ENCODE measurements around the gene GAK.

GAK gene

GRCh38 chr4:831483-831805, 100.7 kb downstream of the GAK start:
- DNase-seq (ENCODE audit: low read depth in 2 of 2, low spot score in 1 of 2) = no peak

DNA sequence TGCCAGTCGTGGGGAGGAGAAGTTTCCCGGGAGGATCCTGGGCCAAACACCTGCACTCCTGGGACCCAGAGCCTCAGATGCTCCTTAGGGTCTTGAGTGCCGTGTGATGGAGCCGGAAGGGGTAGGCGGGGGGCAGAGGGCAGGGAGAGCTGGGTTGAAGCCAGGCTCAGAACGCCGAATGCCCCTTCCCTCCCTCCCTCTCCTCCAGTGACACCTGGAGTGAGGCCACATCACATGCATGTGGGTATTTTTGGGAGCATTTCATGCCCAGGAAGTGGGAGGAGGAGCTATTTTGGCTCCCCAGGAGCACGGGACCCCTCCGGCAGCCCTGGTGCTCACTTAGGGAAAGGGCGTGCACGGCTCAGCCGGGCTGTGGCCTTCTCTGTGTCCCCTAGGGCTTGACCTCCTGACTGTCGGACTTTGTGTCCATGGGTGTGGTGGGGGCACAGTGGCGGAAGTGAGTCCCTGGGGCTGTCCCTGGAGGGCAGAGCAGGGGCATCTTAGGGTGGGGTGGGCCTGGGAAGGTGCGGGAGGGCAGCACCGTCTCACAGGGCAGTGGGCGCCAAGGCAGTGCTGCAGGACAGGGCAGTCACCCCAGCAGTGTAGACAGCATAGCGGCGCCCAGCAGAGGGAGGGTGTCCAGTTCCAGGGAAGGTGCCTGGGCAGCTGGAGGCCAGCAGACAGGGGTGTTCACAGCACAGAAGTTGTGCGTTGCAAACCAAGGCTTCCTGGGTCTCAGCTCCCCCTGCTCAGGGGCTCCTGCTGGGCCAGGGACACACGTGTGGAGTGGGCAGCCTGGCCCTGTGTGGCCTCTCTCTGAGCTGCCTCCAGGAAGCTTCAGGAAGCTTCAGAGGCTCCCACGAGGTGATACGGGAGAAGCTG, 101.3 kb downstream of the GAK start:
- DNase-seq (ENCODE audit: low read depth in 2 of 2, low spot score in 1 of 2) = no peak

DNA sequence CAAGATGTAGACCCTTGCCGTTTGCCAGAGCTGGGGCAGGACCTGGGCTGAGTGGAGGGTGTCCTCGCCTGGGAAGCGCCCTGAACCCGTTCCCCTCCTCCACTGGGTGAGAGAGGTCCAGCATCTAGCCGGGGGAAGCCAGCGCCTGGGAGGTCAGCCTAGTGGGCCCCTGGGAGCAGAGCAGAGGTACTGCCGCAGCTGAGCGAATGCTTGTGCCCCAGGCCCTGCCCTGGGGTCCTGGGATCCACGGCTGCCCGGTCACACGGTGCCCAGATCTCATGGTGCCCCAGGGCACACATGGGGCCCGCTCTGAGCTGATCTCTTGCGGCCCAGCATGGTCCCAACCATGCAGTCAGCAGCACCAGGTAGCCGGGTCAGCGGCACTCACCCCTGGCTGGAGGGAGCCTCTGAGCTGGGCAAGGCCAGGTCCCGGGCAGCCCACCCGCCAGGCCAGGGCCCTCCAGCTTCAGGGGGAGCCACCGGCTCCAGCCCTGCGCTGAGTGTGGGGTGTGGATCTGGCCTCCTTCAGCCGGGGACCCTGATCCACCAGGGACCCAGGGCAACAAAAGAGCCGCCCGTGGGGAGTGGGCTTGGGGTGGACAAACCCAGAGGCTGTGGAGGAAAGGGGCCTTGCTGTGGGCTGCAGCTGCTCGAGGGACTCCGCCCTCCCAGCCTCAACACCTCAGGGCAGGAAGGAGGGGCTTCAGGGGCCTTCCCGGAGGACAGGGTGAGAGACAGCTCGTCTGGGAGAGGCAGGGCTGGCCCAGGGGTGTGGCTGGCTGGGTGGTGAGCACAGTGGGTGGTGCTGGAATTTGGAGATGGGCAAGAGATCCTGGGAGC, 102.1 kb downstream of the GAK start:
- DNase-seq (ENCODE audit: low read depth in 2 of 2, low spot score in 1 of 2) = no peak

DNA sequence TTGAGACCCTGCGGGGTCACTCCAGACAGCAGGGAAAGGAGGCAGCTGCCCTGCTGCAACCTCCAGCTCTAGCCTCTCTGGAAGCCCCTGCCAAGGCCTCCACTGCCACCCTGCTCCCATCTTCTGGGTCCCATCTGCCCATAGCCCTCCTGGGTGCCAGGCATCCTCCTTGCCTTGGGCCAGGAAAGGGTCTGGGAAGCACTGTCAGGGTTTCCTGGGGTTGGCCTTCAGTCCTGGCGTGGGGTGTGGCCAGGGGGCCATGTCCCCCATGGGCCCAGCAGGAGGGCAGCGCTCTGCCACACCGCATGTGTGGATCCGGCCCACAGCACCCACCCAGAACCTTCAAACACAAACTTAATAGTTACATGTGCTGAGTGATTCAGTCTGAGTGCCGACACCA, 102.8 kb downstream of the GAK start:
- no peak for DNase-seq (ENCODE audit: low read depth in 2 of 2, low spot score in 1 of 2)

DNA sequence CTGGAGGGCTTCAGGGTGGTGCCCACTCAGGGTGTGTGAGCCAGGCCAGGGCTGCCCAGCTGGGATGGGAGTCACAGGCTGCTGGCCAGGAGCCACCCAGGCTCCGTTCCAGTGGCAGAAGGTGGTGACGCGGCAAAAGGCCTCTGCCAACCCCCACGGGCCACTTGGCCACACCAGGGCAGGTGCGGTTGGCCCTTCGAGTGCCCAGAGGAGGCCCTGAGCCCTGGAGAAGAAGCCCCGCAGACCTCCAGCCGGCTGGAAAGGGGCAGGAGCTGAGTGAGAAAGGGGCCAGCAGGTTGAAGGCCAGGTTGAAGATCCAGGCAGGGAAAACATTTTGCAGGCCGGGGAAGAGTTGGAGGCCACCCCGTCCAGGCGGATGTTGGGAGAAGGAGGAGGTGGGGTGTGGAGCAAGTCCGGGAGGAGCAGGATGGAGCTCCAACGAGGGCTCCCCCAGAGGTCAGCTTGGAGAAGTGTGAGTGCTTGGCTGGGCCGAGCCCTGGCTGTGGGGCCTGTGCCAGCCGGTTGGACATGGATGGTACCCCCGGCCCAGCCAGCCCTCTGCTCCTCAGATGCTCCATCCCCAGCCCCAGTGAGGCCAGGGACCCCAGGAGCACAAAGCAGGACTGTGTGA, 103.4 kb downstream of the GAK start:
- DNase-seq (ENCODE audit: low read depth in 2 of 2, low spot score in 1 of 2) = no peak

DNA sequence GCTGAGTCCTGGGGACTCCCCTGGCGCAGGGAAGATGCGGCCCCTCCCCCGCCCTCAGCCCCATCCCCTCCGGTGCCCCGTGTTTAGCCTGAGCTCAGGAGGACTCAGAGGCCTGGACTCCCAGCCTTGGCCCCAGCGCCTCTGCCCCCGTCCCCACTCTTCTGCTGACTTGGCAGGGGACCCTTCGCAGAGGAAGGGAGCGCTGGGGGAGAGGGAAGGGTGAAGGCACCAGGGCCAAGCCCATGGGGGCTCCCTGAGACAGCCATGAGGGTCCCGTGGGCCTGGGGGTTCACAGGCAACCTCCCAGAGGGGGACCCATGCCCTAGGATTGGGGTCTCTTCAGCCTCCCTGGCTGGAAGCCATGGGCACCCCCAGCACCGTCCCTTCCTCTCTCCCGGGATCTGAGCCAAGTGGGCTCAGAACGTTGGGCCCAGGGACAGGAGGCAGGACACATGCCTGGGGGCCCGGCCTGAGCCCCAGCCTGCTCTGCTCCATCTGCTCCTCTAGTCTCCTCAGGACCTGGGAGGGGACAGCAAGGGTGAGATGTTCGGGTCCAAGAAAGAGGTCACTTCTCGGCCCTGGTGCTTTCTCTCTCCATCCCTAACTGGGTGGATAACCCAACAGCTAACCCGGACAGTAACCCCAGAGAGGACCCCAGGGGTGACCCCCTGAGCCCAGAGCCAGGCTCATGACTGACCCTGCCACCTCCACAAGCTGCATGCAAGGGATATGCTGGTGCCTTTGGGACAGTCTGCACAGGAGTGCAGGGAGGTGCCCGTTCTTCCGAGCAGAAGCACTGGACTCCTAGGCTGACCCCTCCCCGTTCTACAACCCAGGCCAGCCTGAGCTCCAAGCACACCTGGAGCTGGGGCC, 104.7 kb downstream of the GAK start:
- DNase-seq (ENCODE audit: low read depth in 2 of 2, low spot score in 1 of 2) = no peak

GRCh38 chr4:826508-827208, 105.5 kb downstream of the GAK start:
- DNase-seq (ENCODE audit: low read depth in 2 of 2, low spot score in 1 of 2) = no peak

- DNase-seq (ENCODE audit: low read depth in 2 of 2, low spot score in 1 of 2) = no peak
Observed at GRCh38 chr4:825971-826330, 106.2 kb downstream of the GAK start, which contains the start of gene CPLX1. Gene CPLX1, minus strand, starts transcription at chr4:826129. Its CDS starts 1,607 bp downstream, at chr4:824522.

DNA sequence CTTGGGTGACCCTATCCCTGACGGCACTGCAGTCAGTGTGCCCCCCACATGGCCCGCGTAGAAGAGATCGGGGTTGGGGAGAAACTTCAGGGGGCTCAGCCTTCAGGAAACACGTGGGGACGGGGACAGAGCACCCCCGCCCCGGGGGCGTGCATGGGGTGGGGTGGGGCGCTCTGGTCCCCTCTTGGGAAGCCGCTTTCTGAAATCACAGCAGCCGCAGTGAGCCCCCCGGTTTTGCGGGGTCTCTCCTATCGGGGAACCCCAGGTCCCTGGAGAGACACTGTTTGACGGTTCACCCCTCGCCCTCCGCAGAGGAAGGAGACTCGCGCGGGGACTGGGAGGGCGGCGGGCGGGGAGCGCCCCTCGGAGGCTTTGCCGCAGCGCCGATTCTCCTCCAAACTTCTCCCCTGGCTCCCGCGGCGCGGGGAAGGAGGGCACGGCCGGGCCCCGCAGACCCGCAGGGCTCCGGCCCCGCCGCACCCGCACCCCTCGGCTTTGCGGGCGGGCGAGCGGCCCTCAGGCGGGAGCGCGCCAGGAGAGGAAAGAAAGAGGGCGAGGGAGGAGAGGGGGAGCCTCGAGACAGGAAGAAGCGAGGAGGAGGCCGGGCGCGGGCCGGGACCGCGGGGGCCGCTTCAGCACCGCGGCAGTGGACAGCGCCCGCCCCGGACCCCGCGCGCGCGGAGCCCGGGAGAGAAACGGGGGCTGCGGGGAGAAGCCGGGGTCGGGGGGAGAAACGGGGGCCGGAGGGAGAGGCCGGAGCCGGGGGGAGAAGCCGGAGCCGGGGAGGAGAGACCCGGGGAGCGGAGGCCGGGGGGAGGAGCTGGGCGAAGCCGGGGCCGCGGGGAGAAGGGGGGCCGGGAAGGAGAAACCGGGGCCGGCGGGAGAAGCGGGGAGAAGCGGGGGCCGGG, 106.8 kb downstream of the GAK start:
- no peak for DNase-seq (ENCODE audit: low read depth in 2 of 2, low spot score in 1 of 2)

DNA sequence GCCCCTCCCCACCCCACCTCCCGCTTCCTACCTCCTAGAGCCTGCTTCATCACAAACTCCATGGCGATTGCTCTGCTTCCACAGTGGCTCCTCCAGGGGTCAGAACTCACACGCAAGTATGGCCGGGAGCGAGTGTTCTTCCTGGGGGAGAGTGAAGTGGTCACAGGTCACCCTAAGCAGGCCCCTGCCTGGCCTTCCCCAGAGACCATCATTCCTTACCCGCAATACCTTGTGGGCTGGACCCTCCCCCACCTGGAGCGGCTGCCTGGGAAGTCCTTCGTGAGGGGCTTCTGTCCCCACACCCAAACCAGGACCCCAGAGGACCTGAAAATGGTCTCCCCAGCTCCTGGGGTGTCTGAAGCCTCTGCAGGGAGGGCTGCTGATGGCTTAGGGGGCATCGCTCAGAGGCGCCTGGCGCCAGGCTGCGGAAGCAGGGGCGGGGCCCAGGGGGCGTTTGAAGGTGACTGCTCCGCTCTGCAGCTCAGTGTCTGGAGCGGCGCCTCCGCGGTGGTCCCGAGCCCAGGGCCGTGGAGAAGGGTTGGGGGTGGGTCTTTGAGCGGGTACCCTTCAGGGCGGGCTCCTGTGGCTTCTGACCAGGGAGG, 107.6 kb downstream of the GAK start:
- no peak for DNase-seq (ENCODE audit: low read depth in 2 of 2, low spot score in 1 of 2)

DNA sequence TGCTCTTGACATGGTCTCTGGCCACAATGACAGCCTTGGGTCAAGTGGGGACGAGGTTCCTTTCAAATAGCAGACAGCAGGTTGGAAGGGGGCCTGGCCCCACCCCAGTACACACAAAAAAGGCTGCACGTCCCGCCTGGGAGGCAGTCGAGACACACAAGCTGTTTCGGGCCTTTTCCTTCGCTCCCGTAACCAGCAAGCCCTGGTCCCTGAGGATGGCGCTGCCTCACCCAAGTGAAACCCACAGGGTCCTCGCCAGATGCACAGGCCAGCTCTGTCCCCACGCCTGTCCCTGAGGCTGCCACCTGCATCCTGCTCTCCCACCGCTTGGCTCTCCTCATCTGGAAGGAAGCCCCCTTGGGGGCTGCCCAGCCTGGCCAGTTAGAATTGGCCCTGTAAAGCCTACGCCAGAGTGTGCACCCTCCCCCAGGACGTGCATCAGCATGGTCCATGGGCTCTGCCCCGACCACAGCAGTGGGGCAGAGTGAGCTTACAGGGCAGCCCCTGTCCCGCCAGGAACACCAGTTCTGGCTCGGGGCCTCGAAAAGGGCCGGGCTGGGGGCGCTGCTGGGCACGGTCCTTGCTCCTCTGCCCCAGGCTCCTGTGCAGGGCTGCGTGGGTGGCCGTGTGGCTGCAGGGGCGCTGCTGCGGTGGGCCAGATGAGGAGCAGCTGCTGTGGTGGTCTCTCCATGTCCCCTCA, 108.2 kb downstream of the GAK start:
- no peak for DNase-seq (ENCODE audit: low read depth in 2 of 2, low spot score in 1 of 2)

- no peak for DNase-seq (ENCODE audit: low read depth in 2 of 2, low spot score in 1 of 2)
Observed at GRCh38 chr4:823176-823760, 108.8 kb downstream of the GAK start.

DNA sequence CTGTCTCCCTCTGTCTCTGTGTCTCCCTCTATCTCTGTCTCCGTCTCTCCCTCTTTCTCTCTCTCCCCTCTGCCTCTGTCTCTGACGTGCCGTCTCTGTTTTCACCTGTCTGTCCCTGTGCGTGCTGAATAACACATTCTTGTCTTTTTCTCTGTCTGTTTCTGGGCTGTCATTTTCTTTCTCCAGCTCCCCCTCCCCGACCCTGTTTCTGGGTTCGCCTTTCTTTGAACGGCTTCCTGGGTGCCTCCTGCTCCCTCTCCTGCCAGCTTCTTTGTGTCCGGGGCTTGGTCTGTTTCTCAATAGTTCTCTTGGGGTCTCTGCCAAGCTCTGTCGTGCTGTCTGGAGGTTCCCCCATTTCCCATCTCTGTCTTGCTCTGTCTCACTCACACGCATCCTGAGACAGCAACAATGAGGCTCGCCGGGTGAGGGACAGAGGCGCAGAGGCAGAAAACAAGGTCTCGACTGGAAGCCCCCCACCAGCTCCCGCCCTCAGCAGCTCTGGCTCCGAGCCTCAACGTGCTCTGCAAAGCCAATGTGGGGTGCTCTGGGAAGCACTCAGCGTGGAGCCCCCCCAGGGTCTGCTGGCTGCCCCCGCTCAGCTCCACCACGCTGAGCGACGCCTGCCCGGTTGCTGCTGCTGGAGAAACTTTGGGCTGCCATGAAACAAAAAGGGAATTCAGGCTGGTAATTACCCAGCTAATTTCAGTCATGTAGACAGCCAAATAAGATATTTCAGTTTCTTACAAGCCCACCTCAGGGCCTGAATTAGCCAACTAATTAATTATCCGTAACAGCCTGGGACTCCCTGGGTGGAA, 109.5 kb downstream of the GAK start:
- no peak for DNase-seq (ENCODE audit: low read depth in 2 of 2, low spot score in 1 of 2)

- DNase-seq (ENCODE audit: low read depth in 2 of 2, low spot score in 1 of 2) = no peak
Observed at GRCh38 chr4:821631-822030, 110.5 kb downstream of the GAK start.

DNA sequence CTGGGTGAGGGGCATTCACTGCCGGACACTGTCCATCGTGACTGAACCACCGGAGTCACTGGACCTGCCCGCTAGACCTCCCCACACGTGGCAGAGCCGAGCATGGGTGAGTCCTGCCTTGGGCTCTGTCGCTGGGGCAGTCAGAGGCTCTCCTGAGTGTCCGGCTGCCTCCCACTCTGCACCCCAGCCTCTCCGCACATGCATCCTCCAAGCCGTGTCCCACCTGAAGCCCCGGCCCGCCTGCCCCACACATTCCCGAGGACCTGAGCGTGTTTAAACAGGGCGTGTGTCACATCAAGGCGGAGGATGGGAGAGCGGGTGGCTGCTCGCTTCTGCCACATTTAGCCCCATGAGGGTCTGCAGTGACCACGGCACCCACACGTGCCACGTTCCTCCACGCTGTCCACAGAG, 110.9 kb downstream of the GAK start:
- no peak for DNase-seq (ENCODE audit: low read depth in 2 of 2, low spot score in 1 of 2)

- no peak for DNase-seq (ENCODE audit: low read depth in 2 of 2, low spot score in 1 of 2)
Observed at GRCh38 chr4:820230-821172, 111.6 kb downstream of the GAK start.

Measured in stimulated activated CD8-positive, alpha-beta memory T cell treated with anti-CD3 and anti-CD28 coated beads, Interleukin-4, amount 100 ng/mL, for 4 hours (primary cell).